Stimulated activated CD4-positive, alpha-beta T cell treated with anti-CD3 and anti-CD28 coated beads, TNF-alpha, amount 100 ng/mL, for 4 hours (primary cell): ENCODE data around the gene ARL15.
"Not testable (repeated sequence)": the region's sequence is repeated elsewhere in the genome, so short reads cannot be mapped to it uniquely, and the experiment has no call there.

Experiments
- DNase-seq, 3 experiments: peaks; one replicate each; pipeline ENCODE4 v3.0.0-alpha.2; 2020; ENCODE audit warnings: low read depth in 3 of 3

The ARL15 gene

GRCh38 chr5:53900677-53901076, 409.7 kb downstream of the ARL15 start:
- no peak for DNase-seq

DNA sequence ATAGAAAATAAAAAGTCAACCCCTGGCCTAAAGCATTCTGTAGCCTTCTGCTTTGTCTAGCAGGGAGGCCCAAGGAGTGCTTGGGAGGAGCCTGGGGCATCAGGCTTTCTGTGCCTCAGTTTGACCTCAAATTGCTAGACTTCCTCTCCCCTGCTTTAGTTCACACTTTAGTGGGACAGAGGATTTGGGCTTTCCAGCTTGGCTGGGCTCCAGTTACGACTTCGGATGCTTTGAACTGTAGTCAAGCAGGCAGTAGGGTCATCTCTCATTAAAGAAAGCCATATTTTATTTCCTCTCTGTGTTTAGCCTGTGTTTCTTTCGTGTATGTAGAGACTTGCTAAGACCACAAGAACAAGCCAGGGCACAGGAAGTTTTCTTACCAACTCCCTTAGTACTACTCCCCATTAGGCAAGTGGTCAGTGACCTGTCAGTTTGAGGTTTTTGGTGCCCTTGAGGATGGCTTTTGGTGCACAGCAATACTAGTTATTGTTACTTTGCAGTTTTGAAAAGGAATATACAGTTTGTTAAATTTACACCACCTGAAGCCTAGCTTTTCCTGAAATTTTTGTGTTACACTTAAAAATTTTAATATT, 415.2 kb downstream of the ARL15 start:
- no peak for DNase-seq

- DNase-seq: no peak
Observed at GRCh38 chr5:53893626-53894025, 416.7 kb downstream of the ARL15 start.

- DNase-seq: no peak
Observed at GRCh38 chr5:53892224-53892623, 418.1 kb downstream of the ARL15 start.

GRCh38 chr5:53891159-53891558, 419.2 kb downstream of the ARL15 start:
- DNase-seq: no peak

DNA sequence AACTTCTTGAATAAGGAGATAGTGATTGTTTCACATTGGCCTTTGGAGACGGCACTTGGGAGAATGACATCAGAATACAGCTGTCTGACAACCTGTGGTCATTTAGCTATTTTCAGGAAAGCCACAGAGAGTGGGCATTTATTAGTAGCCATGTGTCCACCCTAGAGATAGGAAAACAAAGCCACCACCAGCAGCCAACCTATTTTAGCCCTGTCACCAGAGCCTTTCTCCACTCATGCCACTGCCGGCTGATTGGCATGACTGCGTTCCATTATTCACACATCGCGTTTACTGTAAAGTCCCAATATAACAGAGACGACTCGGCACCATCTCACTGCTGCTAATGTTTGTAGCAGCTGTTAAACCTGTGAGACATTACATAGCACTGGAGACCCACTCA, 419.9 kb downstream of the ARL15 start:
- no peak for DNase-seq

- DNase-seq: no peak
Observed at GRCh38 chr5:53884844-53885243, 425.5 kb downstream of the ARL15 start.

DNA sequence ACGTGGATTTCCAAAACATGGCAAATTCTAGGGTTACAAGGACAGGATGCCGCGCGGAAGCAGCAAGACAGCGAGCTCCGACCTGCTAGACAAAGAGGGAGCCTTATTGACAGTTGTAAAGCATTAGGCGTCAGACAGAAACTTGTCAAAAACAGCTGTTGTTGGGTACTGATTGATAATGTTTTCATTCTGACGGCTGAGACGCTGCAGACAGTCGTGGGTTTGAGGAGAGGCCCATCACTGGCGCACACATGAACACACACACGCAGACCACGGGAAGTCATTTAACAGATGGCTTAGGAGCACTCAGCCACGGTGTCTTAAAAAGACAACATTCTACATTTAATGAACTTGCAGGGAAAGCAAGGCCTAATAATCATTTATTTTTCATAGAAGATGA, 426.0 kb downstream of the ARL15 start:
- DNase-seq: no peak

- DNase-seq: no peak
Observed at GRCh38 chr5:53882676-53883031, 427.7 kb downstream of the ARL15 start.

DNA sequence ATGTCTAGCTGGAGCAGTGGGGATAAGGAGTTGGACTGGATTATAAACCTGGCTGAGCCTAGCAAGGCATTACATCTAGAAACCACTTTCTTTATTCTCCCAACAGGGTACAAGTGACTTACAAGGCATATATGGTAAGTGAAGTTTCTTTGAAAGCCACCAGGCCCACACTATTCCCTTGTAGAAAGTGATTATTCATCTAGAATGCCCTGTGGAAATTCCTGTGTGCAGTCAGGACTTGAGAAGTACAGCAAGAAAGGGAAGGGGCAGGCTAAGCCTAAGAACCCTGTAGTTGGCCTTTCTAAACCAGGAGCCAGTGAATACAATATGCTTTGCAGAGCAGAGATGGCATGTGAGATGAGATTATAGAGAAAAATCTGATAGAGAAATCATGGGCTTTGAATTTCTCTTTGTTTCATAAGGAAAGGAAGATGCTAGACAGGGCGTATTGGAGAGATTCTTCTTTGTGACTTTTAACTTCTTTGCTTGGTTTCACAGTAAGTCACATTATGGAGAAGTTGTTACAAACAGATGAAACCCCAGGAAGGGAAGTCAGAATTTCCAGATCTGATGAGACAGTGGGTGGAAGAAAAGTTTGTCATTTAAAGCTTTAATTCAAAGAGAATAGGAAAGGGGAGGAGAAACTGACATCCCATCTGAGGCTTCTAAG, 428.2 kb downstream of the ARL15 start:
- DNase-seq: no peak

- DNase-seq: no peak
Observed at GRCh38 chr5:53879708-53880323, 430.6 kb downstream of the ARL15 start.

GRCh38 chr5:53878015-53878414, 432.4 kb downstream of the ARL15 start:
- DNase-seq: no peak

GRCh38 chr5:53877243-53877642, 433.1 kb downstream of the ARL15 start:
- no peak for DNase-seq

DNA sequence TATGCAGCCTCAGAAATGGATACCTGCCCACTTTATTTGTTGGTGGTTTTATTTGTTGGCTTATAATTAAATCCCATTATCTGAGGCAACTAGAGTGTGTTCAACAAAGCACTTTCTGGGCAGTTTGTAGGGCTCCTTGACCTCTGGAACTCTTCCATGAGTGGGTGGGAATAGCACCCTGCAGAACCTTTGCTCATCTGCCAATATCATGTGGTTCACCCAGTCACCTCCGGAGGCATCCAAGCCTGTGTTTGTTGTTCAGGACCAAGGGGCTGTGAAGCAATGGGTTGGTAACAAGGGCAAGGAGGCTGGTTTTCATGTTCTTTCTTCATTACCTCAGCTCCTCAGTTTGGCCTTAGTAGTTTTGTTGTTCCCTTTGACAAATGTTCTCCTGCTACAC, 436.0 kb downstream of the ARL15 start:
- no peak for DNase-seq

GRCh38 chr5:53873235-53873634, 437.1 kb downstream of the ARL15 start:
- DNase-seq: no peak

- no peak for DNase-seq
Observed at GRCh38 chr5:53871775-53872174, 438.6 kb downstream of the ARL15 start.

DNA sequence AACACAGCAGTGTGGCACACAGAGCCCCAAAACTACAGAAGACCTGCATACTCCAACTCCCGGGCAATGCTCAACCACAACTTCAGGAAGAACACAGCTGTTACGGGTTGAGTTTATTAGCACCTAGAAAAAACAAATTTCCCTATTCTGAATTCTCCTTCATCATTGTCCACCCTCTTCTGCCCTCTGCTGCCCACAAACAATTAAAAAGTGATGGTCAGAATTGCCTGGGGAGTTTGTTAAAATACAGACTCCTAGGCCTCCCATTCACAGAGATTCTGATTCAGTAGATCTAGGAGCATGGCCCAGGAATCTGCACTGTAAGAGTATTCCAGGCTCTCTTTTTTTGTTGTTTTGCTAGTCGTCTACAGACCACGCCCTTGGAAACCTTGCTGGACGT, 439.3 kb downstream of the ARL15 start:
- DNase-seq: no peak

GRCh38 chr5:53858700-53859456, 451.5 kb downstream of the ARL15 start:
- DNase-seq: no peak

DNA sequence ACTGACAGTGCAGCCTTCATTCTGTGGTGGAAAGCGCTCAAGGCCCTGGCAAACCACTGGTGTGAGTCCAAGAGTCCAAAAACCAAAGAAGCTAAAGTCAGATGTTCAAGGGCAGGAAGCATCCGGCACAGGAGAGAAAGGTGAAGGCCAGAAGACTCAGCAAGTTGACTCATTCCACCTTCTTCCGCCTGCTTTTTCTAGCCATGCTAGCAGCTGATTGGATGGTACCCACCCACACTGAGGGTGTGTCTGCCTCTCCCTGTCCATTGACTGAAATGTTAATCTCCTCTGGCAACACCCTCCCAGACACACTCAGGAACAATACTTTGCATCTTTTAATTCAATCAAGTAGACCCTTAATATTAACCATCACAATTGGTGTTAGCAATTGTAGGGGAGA, 453.9 kb downstream of the ARL15 start:
- no peak for DNase-seq

DNA sequence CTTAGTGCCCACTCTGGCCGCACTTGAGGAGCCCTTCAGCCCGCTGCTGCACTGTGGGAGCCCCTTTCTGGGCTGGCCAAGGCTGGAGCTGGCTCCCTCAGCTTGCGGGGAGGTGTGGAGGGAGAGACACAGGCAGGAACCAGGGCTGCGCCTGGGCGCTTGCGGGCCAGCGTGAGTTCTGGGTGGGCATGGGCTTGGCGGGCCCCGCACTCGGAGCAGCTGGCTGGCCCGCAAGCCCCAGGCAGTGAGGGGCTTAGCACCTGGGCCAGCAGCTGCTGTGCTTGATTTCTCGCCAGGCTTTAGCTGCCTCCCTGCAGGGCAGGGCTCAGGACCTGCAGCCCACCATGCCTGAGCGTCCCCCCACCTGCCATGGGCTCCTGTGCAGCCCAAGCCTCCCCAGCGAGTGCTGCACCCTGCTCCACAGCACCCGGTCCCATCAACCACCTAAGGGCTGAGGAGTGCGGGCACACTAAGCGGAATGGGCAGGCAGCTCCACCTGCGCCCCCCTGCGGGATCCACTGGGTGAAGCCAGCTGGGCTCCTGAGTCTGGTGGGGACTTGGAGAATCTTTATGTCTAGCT, 473.4 kb downstream of the ARL15 start:
- DNase-seq: not testable (repeated sequence)

GRCh38 chr5:53834500-53834899, 475.9 kb downstream of the ARL15 start:
- no peak for DNase-seq
